Right hindlimb (tissue), 1 donor: ENCODE data around the gene TEX36.
"Not testable (repeated sequence)": the region's sequence is repeated elsewhere in the genome, so short reads cannot be mapped to it uniquely, and the experiment has no call there.

ENCODE experiments used
- DNase-seq: peaks from one replicate; pipeline ENCODE4 v3.0.0-alpha.2; 2018

TEX36 gene

GRCh38 chr10:125683063-125683462, at the start of gene TEX36:
TSS of gene TEX36 (minus strand) at chr10:125683163. CDS start at chr10:125682989, 174 bp downstream.
- DNase-seq: no peak

- DNase-seq: no peak
These were observed 44.5 kb upstream of the TEX36 start for GRCh38 chr10:125727436-125727835.

- DNase-seq: no peak
These were observed 44.0 kb upstream of the TEX36 start for GRCh38 chr10:125726914-125727313.

- DNase-seq: no peak
These were observed 39.8 kb upstream of the TEX36 start for GRCh38 chr10:125722811-125723210.

- no peak for DNase-seq
These were observed 38.1 kb upstream of the TEX36 start for GRCh38 chr10:125721035-125721434.

GRCh38 chr10:125720002-125720382, 37.0 kb upstream of the TEX36 start:
- DNase-seq: no peak

GRCh38 chr10:125719173-125720001, 36.4 kb upstream of the TEX36 start, which contains the start of gene EDRF1:
TSS of gene EDRF1 (plus strand) at chr10:125719709. CDS start at chr10:125719808, 99 bp downstream.
- DNase-seq: peak; percentile 100

GRCh38 chr10:125714728-125715127, 31.8 kb upstream of the TEX36 start:
- not testable (repeated sequence) for DNase-seq

GRCh38 chr10:125711110-125711750, 28.3 kb upstream of the TEX36 start:
- no peak for DNase-seq

GRCh38 chr10:125709553-125710474, 26.9 kb upstream of the TEX36 start:
- DNase-seq: no peak

GRCh38 chr10:125708971-125709503, 26.1 kb upstream of the TEX36 start:
- no peak for DNase-seq

GRCh38 chr10:125707541-125708468, 24.8 kb upstream of the TEX36 start:
- DNase-seq: no peak

- DNase-seq: no peak
These were observed 17.5 kb upstream of the TEX36 start for GRCh38 chr10:125700355-125700911.

GRCh38 chr10:125699562-125700143, 16.7 kb upstream of the TEX36 start:
- DNase-seq: no peak

GRCh38 chr10:125698481-125698998, 15.6 kb upstream of the TEX36 start:
- DNase-seq: no peak

- DNase-seq: not testable (repeated sequence)
These were observed 13.9 kb upstream of the TEX36 start for GRCh38 chr10:125696884-125697283.

GRCh38 chr10:125694883-125695282, 11.9 kb upstream of the TEX36 start:
- no peak for DNase-seq

- no peak for DNase-seq
These were observed 10.5 kb upstream of the TEX36 start for GRCh38 chr10:125693524-125693847.

GRCh38 chr10:125692601-125693523, 9.9 kb upstream of the TEX36 start:
- DNase-seq: no peak

- DNase-seq: no peak
These were observed 9.2 kb upstream of the TEX36 start for GRCh38 chr10:125692196-125692595.
